ENCODE results near the gene DUSP9. TPM values are rescaled to one million over a fixed set of nuclear protein-coding genes. Genes with fewer than 3 reads are reported as not detected.
"Not testable (repeated sequence)": the region's sequence is repeated elsewhere in the genome, so short reads cannot be mapped to it uniquely, and the experiment has no call there.

DUSP9 gene
- total and polyA plus RNA-seq, 4 donors: 0.55 to 3.1 (median 1.4) TPM

GRCh38 chrX:153696986-153697722 lies 50.2 kb downstream of the DUSP9 start:
- H3K9me3 ChIP-seq (ENCODE audit: control insufficient read depth, insufficient read depth, low read length); H3K27me3 ChIP-seq (ENCODE audit: control insufficient read depth, insufficient read depth, low read length); H3K27ac ChIP-seq (ENCODE audit: low read depth, low read length); H3K4me1 ChIP-seq (ENCODE audit: control insufficient read depth, insufficient read depth, low read length); H3K4me3 ChIP-seq (ENCODE audit: low read depth, low read length): not testable (repeated sequence)
- H3K36me3 ChIP-seq (ENCODE audit: control insufficient read depth, insufficient read depth, low read length): peaks cover 81% of the 10 kb centered on the region
- WGBS (ENCODE audit: insufficient coverage): 82% methylated on average over 16 of the region's 16 CpGs
- DNase-seq (ENCODE audit: low read depth in 4 of 6, low spot score in 6 of 6): peak in 1 of 6 donors; percentile 20

GRCh38 chrX:153697924-153698865 lies 51.2 kb downstream of the DUSP9 start:
- H3K36me3 ChIP-seq (ENCODE audit: control insufficient read depth, insufficient read depth, low read length): peaks cover 81% of the 10 kb centered on the region
- 81% methylated on average over 7 of the region's 16 CpGs for WGBS (ENCODE audit: insufficient coverage)
- no peaks in the 10 kb centered on the region for H3K27me3 ChIP-seq (ENCODE audit: control insufficient read depth, insufficient read depth, low read length)
- H3K4me1 ChIP-seq (ENCODE audit: control insufficient read depth, insufficient read depth, low read length): no peaks in the 10 kb centered on the region
- H3K9me3 ChIP-seq (ENCODE audit: control insufficient read depth, insufficient read depth, low read length): no peaks in the 10 kb centered on the region
- H3K27ac ChIP-seq (ENCODE audit: low read depth, low read length): no peak overlapping the region
- no peak overlapping the region for H3K4me3 ChIP-seq (ENCODE audit: low read depth, low read length)
- DNase-seq (ENCODE audit: low read depth in 4 of 6, low spot score in 6 of 6): no peak

GRCh38 chrX:153699210-153699783 lies 52.3 kb downstream of the DUSP9 start:
- H3K36me3 ChIP-seq (ENCODE audit: control insufficient read depth, insufficient read depth, low read length): peaks cover 81% of the 10 kb centered on the region
- H3K9me3 ChIP-seq (ENCODE audit: control insufficient read depth, insufficient read depth, low read length); DNase-seq (ENCODE audit: low read depth in 4 of 6, low spot score in 6 of 6); H3K27me3 ChIP-seq (ENCODE audit: control insufficient read depth, insufficient read depth, low read length); H3K4me3 ChIP-seq (ENCODE audit: low read depth, low read length); H3K27ac ChIP-seq (ENCODE audit: low read depth, low read length); H3K4me1 ChIP-seq (ENCODE audit: control insufficient read depth, insufficient read depth, low read length): not testable (repeated sequence)
- WGBS (ENCODE audit: insufficient coverage): 84% methylated on average over 7 of the region's 16 CpGs

GRCh38 chrX:153699784-153700371 lies 52.9 kb downstream of the DUSP9 start:
- peaks cover 77% of the 10 kb centered on the region for H3K36me3 ChIP-seq (ENCODE audit: control insufficient read depth, insufficient read depth, low read length)
- not testable (repeated sequence) for H3K27me3 ChIP-seq (ENCODE audit: control insufficient read depth, insufficient read depth, low read length); H3K9me3 ChIP-seq (ENCODE audit: control insufficient read depth, insufficient read depth, low read length); DNase-seq (ENCODE audit: low read depth in 4 of 6, low spot score in 6 of 6); H3K27ac ChIP-seq (ENCODE audit: low read depth, low read length); H3K4me3 ChIP-seq (ENCODE audit: low read depth, low read length); H3K4me1 ChIP-seq (ENCODE audit: control insufficient read depth, insufficient read depth, low read length)
- WGBS (ENCODE audit: insufficient coverage): 84% methylated on average over 17 of the region's 18 CpGs

GRCh38 chrX:153700376-153700945 lies 53.5 kb downstream of the DUSP9 start:
- H3K27ac ChIP-seq (ENCODE audit: low read depth, low read length): no peak overlapping the region
- no peaks in the 10 kb centered on the region for H3K9me3 ChIP-seq (ENCODE audit: control insufficient read depth, insufficient read depth, low read length)
- H3K4me3 ChIP-seq (ENCODE audit: low read depth, low read length): no peak overlapping the region
- peaks cover 79% of the 10 kb centered on the region for H3K36me3 ChIP-seq (ENCODE audit: control insufficient read depth, insufficient read depth, low read length)
- no peaks in the 10 kb centered on the region for H3K27me3 ChIP-seq (ENCODE audit: control insufficient read depth, insufficient read depth, low read length)
- DNase-seq (ENCODE audit: low read depth in 4 of 6, low spot score in 6 of 6): no peak
- no peaks in the 10 kb centered on the region for H3K4me1 ChIP-seq (ENCODE audit: control insufficient read depth, insufficient read depth, low read length)
- 72% methylated on average over 11 of the region's 15 CpGs for WGBS (ENCODE audit: insufficient coverage)

Small RNA genes within 50 kb of the gene (small RNA-seq; reads per million reads assigned to genes)
- not detected for gene RN7SL687P (ENCODE audit: low replicate concordance)

Other genes with a start within 250 kb of the DUSP9 start
- gene PNMA6E, start 245.9 kb upstream of the DUSP9 start, total RNA-seq: not detected
- gene PNMA6E, start 245.9 kb upstream of the DUSP9 start, polyA plus RNA-seq (ENCODE audit: insufficient read length in 2 of 2): not detected
- 1 to 10 TPM; 1.6 to 1.8 TPM for gene ZFP92, start 235.7 kb upstream of the DUSP9 start, total RNA-seq
- 1 to 10 TPM; 2.6 to 2.7 TPM for gene ZFP92, start 235.7 kb upstream of the DUSP9 start, polyA plus RNA-seq (ENCODE audit: insufficient read length in 2 of 2)
- gene TREX2, start 201.1 kb upstream of the DUSP9 start, total RNA-seq: under 1 TPM in 1 of 2 donors, not detected in 1; 0.77 TPM
- gene TREX2, start 201.1 kb upstream of the DUSP9 start, polyA plus RNA-seq (ENCODE audit: insufficient read length in 2 of 2): under 1 TPM; 0.41 to 0.50 TPM
- gene HAUS7, start 176.6 kb upstream of the DUSP9 start, total RNA-seq: 10 to 100 TPM; 11.6 to 36.2 TPM
- 10 to 100 TPM; 20.3 to 33.4 TPM for gene HAUS7, start 176.6 kb upstream of the DUSP9 start, polyA plus RNA-seq (ENCODE audit: insufficient read length in 2 of 2)
- gene BGN, start 152.2 kb upstream of the DUSP9 start, total RNA-seq: 10 to 100 TPM; 40.2 to 68.0 TPM
- gene BGN, start 152.2 kb upstream of the DUSP9 start, polyA plus RNA-seq (ENCODE audit: insufficient read length in 2 of 2): 100 to 1,000 TPM in 1 of 2 donors, 10 to 100 TPM in 1; 98.9 to 136 TPM
- gene ATP2B3, start 129.6 kb upstream of the DUSP9 start, total RNA-seq: 10 to 100 TPM; 11.8 to 14.8 TPM
- 10 to 100 TPM; 18.4 to 20.1 TPM for gene ATP2B3, start 129.6 kb upstream of the DUSP9 start, polyA plus RNA-seq (ENCODE audit: insufficient read length in 2 of 2)
- gene CCNQ, start 48.1 kb upstream of the DUSP9 start, total RNA-seq: 10 to 100 TPM; 14.8 to 19.8 TPM
- gene CCNQ, start 48.1 kb upstream of the DUSP9 start, polyA plus RNA-seq (ENCODE audit: insufficient read length in 2 of 2): 10 to 100 TPM; 28.7 to 29.3 TPM
- 10 to 100 TPM; 24.2 to 38.6 TPM for gene PNCK, start 26.6 kb downstream of the DUSP9 start, total RNA-seq
- 100 to 1,000 TPM; 131 to 142 TPM for gene PNCK, start 26.6 kb downstream of the DUSP9 start, polyA plus RNA-seq (ENCODE audit: insufficient read length in 2 of 2)
- gene SLC6A8, start 40.7 kb downstream of the DUSP9 start, total RNA-seq: 10 to 100 TPM; 22.3 to 22.5 TPM
- 10 to 100 TPM; 72.5 to 77.0 TPM for gene SLC6A8, start 40.7 kb downstream of the DUSP9 start, polyA plus RNA-seq (ENCODE audit: insufficient read length in 2 of 2)
- 100 to 1,000 TPM; 106 to 121 TPM for gene BCAP31, start 77.2 kb downstream of the DUSP9 start, total RNA-seq
- gene BCAP31, start 77.2 kb downstream of the DUSP9 start, polyA plus RNA-seq (ENCODE audit: insufficient read length in 2 of 2): 100 to 1,000 TPM; 166 to 173 TPM
- gene ABCD1, start 77.7 kb downstream of the DUSP9 start, total RNA-seq: 1 to 10 TPM; 4.1 to 7.7 TPM
- 10 to 100 TPM in 1 of 2 donors, 1 to 10 TPM in 1; 9.4 to 10.6 TPM for gene ABCD1, start 77.7 kb downstream of the DUSP9 start, polyA plus RNA-seq (ENCODE audit: insufficient read length in 2 of 2)
- 10 to 100 TPM; 14.6 to 21.7 TPM for gene PLXNB3, start 117.0 kb downstream of the DUSP9 start, total RNA-seq
- gene PLXNB3, start 117.0 kb downstream of the DUSP9 start, polyA plus RNA-seq (ENCODE audit: insufficient read length in 2 of 2): 100 to 1,000 TPM; 132 to 136 TPM
- 1 to 10 TPM; 1.2 to 1.3 TPM for gene SRPK3, start 133.8 kb downstream of the DUSP9 start, total RNA-seq
- 10 to 100 TPM in 1 of 2 donors, 1 to 10 TPM in 1; 7.5 to 10.6 TPM for gene SRPK3, start 133.8 kb downstream of the DUSP9 start, polyA plus RNA-seq (ENCODE audit: insufficient read length in 2 of 2)
- gene IDH3G, start 147.2 kb downstream of the DUSP9 start, total RNA-seq: 10 to 100 TPM; 36.3 to 59.0 TPM
- 100 to 1,000 TPM; 122 to 138 TPM for gene IDH3G, start 147.2 kb downstream of the DUSP9 start, polyA plus RNA-seq (ENCODE audit: insufficient read length in 2 of 2)
- 100 to 1,000 TPM in 1 of 2 donors, 10 to 100 TPM in 1; 95.5 to 317 TPM for gene SSR4, start 147.5 kb downstream of the DUSP9 start, total RNA-seq
- gene SSR4, start 147.5 kb downstream of the DUSP9 start, polyA plus RNA-seq (ENCODE audit: insufficient read length in 2 of 2): 100 to 1,000 TPM; 166 to 186 TPM
- 10 to 100 TPM; 49.2 to 57.0 TPM for gene PDZD4, start 183.3 kb downstream of the DUSP9 start, total RNA-seq
- gene PDZD4, start 183.3 kb downstream of the DUSP9 start, polyA plus RNA-seq (ENCODE audit: insufficient read length in 2 of 2): 100 to 1,000 TPM; 228 to 243 TPM
- gene L1CAM, start 239.0 kb downstream of the DUSP9 start, total RNA-seq: 10 to 100 TPM; 26.3 to 93.3 TPM
- gene L1CAM, start 239.0 kb downstream of the DUSP9 start, polyA plus RNA-seq (ENCODE audit: insufficient read length in 2 of 2): 100 to 1,000 TPM; 165 to 179 TPM

All from spinal cord (tissue), 10 donors.